Measurements from ENCODE around the gene OR4D9. TPM values are rescaled to one million over a fixed set of nuclear protein-coding genes. Genes with fewer than 3 reads are reported as not detected.
"Not testable (repeated sequence)": the region's sequence is repeated elsewhere in the genome, so short reads cannot be mapped to it uniquely, and the experiment has no call there.

Gene OR4D9
- total RNA-seq, 1 donor from 2014 or later: not detected

GRCh38 chr11:59544869-59545178 lies 33.5 kb downstream of the OR4D9 start:
- Mint-ChIP-seq H3K27ac (ENCODE audit: unreplicated experiment) (no peak overlapping the region), H3K9me3 (ENCODE audit: unreplicated experiment) (peaks cover 7% of the 10 kb centered on the region), H3K4me3 (ENCODE audit: unreplicated experiment) (no peak overlapping the region), H3K27me3 (ENCODE audit: unreplicated experiment) (peaks cover 2% of the 10 kb centered on the region), H3K36me3 (ENCODE audit: unreplicated experiment) (no peaks in the 10 kb centered on the region), H3K4me1 (ENCODE audit: low read depth, unreplicated experiment) (peaks cover 5% of the 10 kb centered on the region)
- TF ChIP-seq CTCF (IDR thresholded peaks at IDR 0.05; ENCODE audit: partially characterized antibody, unreplicated experiment): no peak
- no peak for DNase-seq

- Mint-ChIP-seq H3K27me3 (ENCODE audit: unreplicated experiment) (peaks cover 3% of the 10 kb centered on the region), H3K27ac (ENCODE audit: unreplicated experiment) (no peak overlapping the region), H3K9me3 (ENCODE audit: unreplicated experiment) (peaks cover 8% of the 10 kb centered on the region), H3K36me3 (ENCODE audit: unreplicated experiment) (no peaks in the 10 kb centered on the region), H3K4me1 (ENCODE audit: low read depth, unreplicated experiment) (peaks cover 5% of the 10 kb centered on the region), H3K4me3 (ENCODE audit: unreplicated experiment) (no peak overlapping the region)
- DNase-seq: no peak
- no peak for TF ChIP-seq CTCF (IDR thresholded peaks at IDR 0.05; ENCODE audit: partially characterized antibody, unreplicated experiment)
Observed at GRCh38 chr11:59545179-59546020, 34.1 kb downstream of the OR4D9 start.

GRCh38 chr11:59547605-59548308 lies 36.4 kb downstream of the OR4D9 start:
- H3K4me3 Mint-ChIP-seq (ENCODE audit: unreplicated experiment); H3K4me1 Mint-ChIP-seq (ENCODE audit: low read depth, unreplicated experiment); DNase-seq; H3K36me3 Mint-ChIP-seq (ENCODE audit: unreplicated experiment): not testable (repeated sequence)
- peak overlapping the region; percentile 43 for H3K27ac Mint-ChIP-seq (ENCODE audit: unreplicated experiment)
- peaks cover 16% of the 10 kb centered on the region for H3K27me3 Mint-ChIP-seq (ENCODE audit: unreplicated experiment)
- H3K9me3 Mint-ChIP-seq (ENCODE audit: unreplicated experiment): peaks cover 24% of the 10 kb centered on the region

- no peak for DNase-seq
- H3K27ac Mint-ChIP-seq (ENCODE audit: unreplicated experiment): peak overlapping the region; percentile 43
- peaks cover 27% of the 10 kb centered on the region for H3K9me3 Mint-ChIP-seq (ENCODE audit: unreplicated experiment)
- H3K4me3 Mint-ChIP-seq (ENCODE audit: unreplicated experiment): no peak overlapping the region
- no peak for TF ChIP-seq CTCF (IDR thresholded peaks at IDR 0.05; ENCODE audit: partially characterized antibody, unreplicated experiment)
- peaks cover 8% of the 10 kb centered on the region for H3K4me1 Mint-ChIP-seq (ENCODE audit: low read depth, unreplicated experiment)
- no peaks in the 10 kb centered on the region for H3K36me3 Mint-ChIP-seq (ENCODE audit: unreplicated experiment)
- H3K27me3 Mint-ChIP-seq (ENCODE audit: unreplicated experiment): peaks cover 16% of the 10 kb centered on the region
Observed at GRCh38 chr11:59548309-59548656, 36.9 kb downstream of the OR4D9 start.

GRCh38 chr11:59550368-59550841 lies 39.1 kb downstream of the OR4D9 start:
- Mint-ChIP-seq H3K9me3 (ENCODE audit: unreplicated experiment) (peaks cover 29% of the 10 kb centered on the region), H3K4me3 (ENCODE audit: unreplicated experiment) (peak overlapping the region; percentile 89)
- peak; percentile 85 for DNase-seq

More at GRCh38 chr11:59550368-59550841, 39.1 kb downstream of the OR4D9 start:
- Mint-ChIP-seq H3K27ac (ENCODE audit: unreplicated experiment) (peak overlapping the region; percentile 98), H3K27me3 (ENCODE audit: unreplicated experiment) (peaks cover 16% of the 10 kb centered on the region), H3K4me1 (ENCODE audit: low read depth, unreplicated experiment) (peaks cover 8% of the 10 kb centered on the region), H3K36me3 (ENCODE audit: unreplicated experiment) (no peaks in the 10 kb centered on the region)
- peak; percentile 35 for TF ChIP-seq CTCF (IDR thresholded peaks at IDR 0.05; ENCODE audit: partially characterized antibody, unreplicated experiment)

All from glutamatergic neuron (in vitro differentiated cells).